ENCODE results near the gene C22orf15.

Gene C22orf15

GRCh38 chr22:23752750-23753149, 10.0 kb upstream of the C22orf15 start:
- Mint-ChIP-seq H3K27ac (no peak overlapping the region), H3K27me3 (ENCODE audit: low read depth, poor library complexity) (peaks cover 10% of the 10 kb centered on the region), H3K4me1 (peaks cover 41% of the 10 kb centered on the region), H3K36me3 (ENCODE audit: low read depth) (peaks cover 6% of the 10 kb centered on the region), H3K9me3 (no peaks in the 10 kb centered on the region), H3K4me3 (peak overlapping the region; percentile 81)
- TF ChIP-seq CTCF (IDR thresholded peaks at IDR 0.05) = no peak
- DNase-seq = no peak

GRCh38 chr22:23753385-23753784, 9.4 kb upstream of the C22orf15 start:
- no peak for TF ChIP-seq CTCF (IDR thresholded peaks at IDR 0.05)
- Mint-ChIP-seq H3K4me1 (peaks cover 41% of the 10 kb centered on the region), H3K9me3 (no peaks in the 10 kb centered on the region), H3K4me3 (no peak overlapping the region), H3K27ac (no peak overlapping the region), H3K36me3 (ENCODE audit: low read depth) (peaks cover 6% of the 10 kb centered on the region), H3K27me3 (ENCODE audit: low read depth, poor library complexity) (peaks cover 10% of the 10 kb centered on the region)
- no peak for DNase-seq

GRCh38 chr22:23754220-23754919, 8.4 kb upstream of the C22orf15 start, which contains the start of gene VPREB3:
TSS of gene VPREB3 (minus strand) at chr22:23754425. CDS start at chr22:23754363, 62 bp downstream.
- DNase-seq = no peak
- peaks cover 6% of the 10 kb centered on the region for H3K36me3 Mint-ChIP-seq (ENCODE audit: low read depth)
- no peak for TF ChIP-seq CTCF (IDR thresholded peaks at IDR 0.05)
- H3K27me3 Mint-ChIP-seq (ENCODE audit: low read depth, poor library complexity) = peaks cover 13% of the 10 kb centered on the region
- H3K4me1 Mint-ChIP-seq = peaks cover 41% of the 10 kb centered on the region
- H3K9me3 Mint-ChIP-seq = no peaks in the 10 kb centered on the region
- no peak within 1 kb of the TSS for H3K4me3 Mint-ChIP-seq
- no peak within 1 kb of the TSS for H3K27ac Mint-ChIP-seq

GRCh38 chr22:23754980-23755636, 7.7 kb upstream of the C22orf15 start:
- H3K4me1 Mint-ChIP-seq = peaks cover 34% of the 10 kb centered on the region
- TF ChIP-seq CTCF (IDR thresholded peaks at IDR 0.05) = no peak
- no peaks in the 10 kb centered on the region for H3K9me3 Mint-ChIP-seq
- no peak for DNase-seq
- H3K27me3 Mint-ChIP-seq (ENCODE audit: low read depth, poor library complexity) = peaks cover 13% of the 10 kb centered on the region
- no peaks in the 10 kb centered on the region for H3K36me3 Mint-ChIP-seq (ENCODE audit: low read depth)
- no peak overlapping the region for H3K27ac Mint-ChIP-seq
- H3K4me3 Mint-ChIP-seq = no peak overlapping the region

GRCh38 chr22:23755711-23756110, 7.1 kb upstream of the C22orf15 start:
- Mint-ChIP-seq H3K36me3 (ENCODE audit: low read depth) (no peaks in the 10 kb centered on the region), H3K4me1 (peaks cover 34% of the 10 kb centered on the region), H3K4me3 (no peak overlapping the region), H3K27me3 (ENCODE audit: low read depth, poor library complexity) (peaks cover 13% of the 10 kb centered on the region), H3K27ac (no peak overlapping the region), H3K9me3 (no peaks in the 10 kb centered on the region)
- TF ChIP-seq CTCF (IDR thresholded peaks at IDR 0.05) = no peak
- no peak for DNase-seq
